Tibial nerve (tissue), 4 donors: Measurements from ENCODE around the gene AAK1.

Experiments used
- CTCF ChIP-seq, 5 experiments: fragments of 200-600 bp in 3 of 5; fragments of 450-650 bp in 2 of 5; sonication (generic) in 3 of 5; IDR thresholded peaks; one replicate each; pipeline ENCODE4 v1.5.1; 2016 to 2019; ENCODE audit warnings: antibody characterized with exemption in 5 of 5, mild to moderate bottlenecking in 3 of 5, moderate library complexity in 2 of 5
- EP300 ChIP-seq, 2 donors: sonication (generic); formaldehyde crosslinking; IDR thresholded peaks; one replicate each; pipeline ENCODE4 v1.6.1; 2017; ENCODE audit warnings: antibody characterized with exemption in 2 of 2, mild to moderate bottlenecking in 1 of 2
- POLR2A ChIP-seq, 2 donors: fragments of 450-650 bp; IDR thresholded peaks; one replicate each; pipeline ENCODE4 v1.6.1; 2017; ENCODE audit warnings: antibody characterized with exemption in 2 of 2, mild to moderate bottlenecking in 2 of 2, moderate library complexity in 2 of 2

DNA sequence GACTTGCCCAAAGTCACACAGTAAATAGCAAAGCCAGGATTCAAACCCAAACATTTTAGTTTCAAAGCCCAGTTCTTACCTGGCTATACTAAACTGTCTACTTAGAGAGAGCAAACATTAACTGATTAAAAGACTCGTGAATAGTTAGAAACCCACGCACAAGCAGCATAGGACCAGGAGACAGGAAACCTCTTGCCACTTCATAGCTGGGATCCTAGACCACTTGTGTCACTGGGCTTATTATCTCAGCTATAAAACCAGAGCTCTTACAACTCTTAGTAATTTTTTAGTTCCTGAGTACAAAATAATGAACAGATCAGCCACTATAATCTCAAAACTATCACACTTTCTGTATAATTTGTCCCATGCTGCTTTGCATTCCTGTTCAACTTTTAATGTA is 2.4 kb upstream of the AAK1 start:
- TF ChIP-seq CTCF (IDR thresholded peaks at IDR 0.05) (no peak), POLR2A (IDR thresholded peaks at IDR 0.05) (no peak), EP300 (IDR thresholded peaks at IDR 0.05) (no peak)
